ENCODE measurements around the gene PRSS27. TPM values are rescaled to one million over a fixed set of nuclear protein-coding genes. Genes with fewer than 3 reads are reported as not detected.

The PRSS27 gene
- polyA plus RNA-seq, 1 of the 3 experiments (the other 2 are of a cell fraction) = 7.7 TPM

DNA sequence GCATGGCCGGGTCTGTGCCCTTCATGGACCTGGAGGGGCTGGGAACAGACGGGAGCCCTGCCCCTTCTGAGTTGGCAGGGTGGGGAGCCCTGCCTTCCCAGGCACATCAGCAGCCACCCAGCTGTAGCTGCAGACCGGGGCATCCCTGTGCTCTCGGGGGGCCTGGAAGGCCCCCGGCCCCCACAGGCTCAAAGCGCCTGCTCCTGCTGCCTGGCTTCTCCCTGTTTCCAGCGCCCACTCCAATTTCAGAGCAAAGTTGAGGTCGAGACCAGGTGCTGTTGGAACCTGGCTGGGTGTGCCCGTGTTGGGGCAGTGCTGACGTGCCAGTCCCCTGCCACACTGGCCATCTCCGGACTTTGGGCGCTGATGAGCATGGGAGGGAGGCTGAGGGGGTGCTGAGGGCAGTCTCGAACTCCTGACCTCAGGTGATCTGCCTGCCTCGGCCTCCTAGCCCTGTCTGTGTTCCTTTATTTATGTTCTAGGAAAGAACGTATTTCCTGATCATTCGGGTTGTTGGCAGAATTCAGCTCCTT, 4.9 kb upstream of the PRSS27 start:
- no peaks in the 10 kb centered on the region for H4K20me1 ChIP-seq (ENCODE audit: insufficient read depth)
- H3K27me3 ChIP-seq (ENCODE audit: insufficient read depth) = no peaks in the 10 kb centered on the region
- ChIA-PET CTCF (interaction anchor here (0.9 kb wide), 1 partner anchor 11 kb away, joined by 4 read pairs; no protein-coding TSS in a partner anchor), POLR2A (no interaction called here)
- peaks cover 2% of the 10 kb centered on the region for H3F3A ChIP-seq (replicated peaks; ENCODE audit: insufficient read depth)
- H3K36me3 ChIP-seq (replicated peaks in 1 of 2; ENCODE audit: control insufficient read depth in 1 of 2, insufficient read depth in 2 of 2, low read length in 1 of 2) = no peaks in the 10 kb centered on the region
- no peak overlapping the region for H3K4me3 ChIP-seq (ENCODE audit: low read depth in 2 of 2, low read length in 1 of 2)
- TF ChIP-seq, protein P1, sequence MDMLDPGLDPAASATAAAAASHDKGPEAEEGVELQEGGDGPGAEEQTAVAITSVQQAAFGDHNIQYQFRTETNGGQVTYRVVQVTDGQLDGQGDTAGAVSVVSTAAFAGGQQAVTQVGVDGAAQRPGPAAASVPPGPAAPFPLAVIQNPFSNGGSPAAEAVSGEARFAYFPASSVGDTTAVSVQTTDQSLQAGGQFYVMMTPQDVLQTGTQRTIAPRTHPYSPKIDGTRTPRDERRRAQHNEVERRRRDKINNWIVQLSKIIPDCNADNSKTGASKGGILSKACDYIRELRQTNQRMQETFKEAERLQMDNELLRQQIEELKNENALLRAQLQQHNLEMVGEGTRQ (IDR thresholded peaks at IDR 0.05; ENCODE audit: borderline replicate concordance, low read depth, low read length) = no peak
- TF ChIP-seq GATA2 (CRISPR knock-in tag; IDR thresholded peaks at IDR 0.05) (no peak), EZH2phosphoT487 (IDR thresholded peaks at IDR 0.05; ENCODE audit: borderline replicate concordance, low read depth) (no peak), EP300 (IDR thresholded peaks at IDR 0.05; ENCODE audit: borderline replicate concordance in 1 of 2, low read depth in 1 of 2, low read length in 1 of 2) (no peak), ELF1 (IDR thresholded peaks at IDR 0.05) (no peak), NFIC (IDR thresholded peaks at IDR 0.05; ENCODE audit: borderline replicate concordance) (no peak), MEF2A (IDR thresholded peaks at IDR 0.05; ENCODE audit: borderline replicate concordance, low read depth) (no peak), RCOR1 (IDR thresholded peaks at IDR 0.05; ENCODE audit: low read length) (no peak), POLR2AphosphoS5 (IDR thresholded peaks at IDR 0.05; ENCODE audit: low read depth, low read length) (no peak), MXI1 (IDR thresholded peaks at IDR 0.05; ENCODE audit: low read depth, low read length) (no peak), RAD21 (IDR thresholded peaks at IDR 0.05; ENCODE audit: low read length) (no peak)
- TF ChIP-seq, protein P2, sequence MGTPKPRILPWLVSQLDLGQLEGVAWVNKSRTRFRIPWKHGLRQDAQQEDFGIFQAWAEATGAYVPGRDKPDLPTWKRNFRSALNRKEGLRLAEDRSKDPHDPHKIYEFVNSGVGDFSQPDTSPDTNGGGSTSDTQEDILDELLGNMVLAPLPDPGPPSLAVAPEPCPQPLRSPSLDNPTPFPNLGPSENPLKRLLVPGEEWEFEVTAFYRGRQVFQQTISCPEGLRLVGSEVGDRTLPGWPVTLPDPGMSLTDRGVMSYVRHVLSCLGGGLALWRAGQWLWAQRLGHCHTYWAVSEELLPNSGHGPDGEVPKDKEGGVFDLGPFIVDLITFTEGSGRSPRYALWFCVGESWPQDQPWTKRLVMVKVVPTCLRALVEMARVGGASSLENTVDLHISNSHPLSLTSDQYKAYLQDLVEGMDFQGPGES (IDR thresholded peaks at IDR 0.05; ENCODE audit: low read depth, low read length) = no peak
- TF ChIP-seq, protein P3, sequence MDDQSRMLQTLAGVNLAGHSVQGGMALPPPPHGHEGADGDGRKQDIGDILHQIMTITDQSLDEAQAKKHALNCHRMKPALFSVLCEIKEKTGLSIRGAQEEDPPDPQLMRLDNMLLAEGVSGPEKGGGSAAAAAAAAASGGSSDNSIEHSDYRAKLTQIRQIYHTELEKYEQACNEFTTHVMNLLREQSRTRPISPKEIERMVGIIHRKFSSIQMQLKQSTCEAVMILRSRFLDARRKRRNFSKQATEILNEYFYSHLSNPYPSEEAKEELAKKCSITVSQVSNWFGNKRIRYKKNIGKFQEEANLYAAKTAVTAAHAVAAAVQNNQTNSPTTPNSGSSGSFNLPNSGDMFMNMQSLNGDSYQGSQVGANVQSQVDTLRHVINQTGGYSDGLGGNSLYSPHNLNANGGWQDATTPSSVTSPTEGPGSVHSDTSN (IDR thresholded peaks at IDR 0.05) = no peak
- TF ChIP-seq, protein P4, sequence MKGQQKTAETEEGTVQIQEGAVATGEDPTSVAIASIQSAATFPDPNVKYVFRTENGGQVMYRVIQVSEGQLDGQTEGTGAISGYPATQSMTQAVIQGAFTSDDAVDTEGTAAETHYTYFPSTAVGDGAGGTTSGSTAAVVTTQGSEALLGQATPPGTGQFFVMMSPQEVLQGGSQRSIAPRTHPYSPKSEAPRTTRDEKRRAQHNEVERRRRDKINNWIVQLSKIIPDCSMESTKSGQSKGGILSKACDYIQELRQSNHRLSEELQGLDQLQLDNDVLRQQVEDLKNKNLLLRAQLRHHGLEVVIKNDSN (IDR thresholded peaks at IDR 0.05; ENCODE audit: borderline replicate concordance, low read depth) = no peak
- 62% methylated on average over 12 of the region's 16 CpGs for WGBS (ENCODE audit: low lambda C conversion rate)
- H3K79me2 ChIP-seq (ENCODE audit: insufficient read depth) = peaks cover 6% of the 10 kb centered on the region; the same call in 1 of the 2 replicates
- H3K9ac ChIP-seq = no peak overlapping the region
- no peaks in the 10 kb centered on the region for H3K9me2 ChIP-seq
- no peak overlapping the region for H2AFZ ChIP-seq (ENCODE audit: low read depth)
- H3K9me3 ChIP-seq = no peaks in the 10 kb centered on the region
- no peak overlapping the region for H3K4me2 ChIP-seq
- DNase-seq = no peak
- H3K27ac ChIP-seq (ENCODE audit: low read depth in 2 of 2, low read length in 1 of 2) = no peak overlapping the region
- peaks cover 3 to 4% of the 10 kb centered on the region in 2 experiments; a peak in 1 of 4 replicates for H3K4me1 ChIP-seq (ENCODE audit: control insufficient read depth in 1 of 2, insufficient read depth in 2 of 2, low read depth in 1 of 2, low read length in 1 of 2)
